SJCRH30 (cell line): ENCODE measurements around the gene LEFTY2. TPM values are rescaled to one million over a fixed set of nuclear protein-coding genes. Genes with fewer than 3 reads are reported as not detected.
A peak's percentile ranks its signal among the peaks of the same experiment; 100 is the strongest.
"Not testable (repeated sequence)": the region's sequence is repeated elsewhere in the genome, so short reads cannot be mapped to it uniquely, and the experiment has no call there.

Experiments
- DNase-seq, 2 experiments: peaks; one replicate each; pipeline ENCODE4 v3.0.0-alpha.2; 2015 to 2020
- H3K27ac ChIP-seq: fragments of 250-450 bp; sonication (Bioruptor Pico); 2 replicates; pipeline ENCODE4 v1.5.1; 2020; ENCODE audit warnings: mild to moderate bottlenecking, moderate library complexity
- H3K27me3 ChIP-seq: fragments of 250-450 bp; sonication (Bioruptor Pico); 2 replicates; pipeline ENCODE4 v1.5.1; 2020; ENCODE audit warnings: mild to moderate bottlenecking, moderate library complexity
- H3K36me3 ChIP-seq: fragments of 250-450 bp; sonication (Bioruptor Pico); 2 replicates; pipeline ENCODE4 v1.5.1; 2020; ENCODE audit warnings: mild to moderate bottlenecking, moderate library complexity
- H3K4me1 ChIP-seq: fragments of 250-450 bp; sonication (Bioruptor Pico); 2 replicates; pipeline ENCODE4 v1.5.1; 2020; ENCODE audit warnings: mild to moderate bottlenecking, moderate library complexity
- H3K4me3 ChIP-seq: fragments of 250-450 bp; sonication (Bioruptor Pico); 2 replicates; pipeline ENCODE4 v1.5.1; 2020; ENCODE audit warnings: mild to moderate bottlenecking, moderate library complexity
- H3K9me3 ChIP-seq: fragments of 250-450 bp; sonication (Bioruptor Pico); replicated peaks from 2 replicates; pipeline ENCODE4 v1.5.1; 2020; ENCODE audit warnings: mild to moderate bottlenecking, moderate library complexity
- total RNA-seq: library from RNA; depleted of rRNA; stranded (reverse); fragments of >200 nt; shearing (Covaris generic); gene quantifications from 2 replicates; pipeline ENCODE4 v1.2.3, GENCODE V29; 2014

LEFTY2 gene
- total RNA-seq, 1 experiment from 2014 or later: 0.77 TPM

DNA sequence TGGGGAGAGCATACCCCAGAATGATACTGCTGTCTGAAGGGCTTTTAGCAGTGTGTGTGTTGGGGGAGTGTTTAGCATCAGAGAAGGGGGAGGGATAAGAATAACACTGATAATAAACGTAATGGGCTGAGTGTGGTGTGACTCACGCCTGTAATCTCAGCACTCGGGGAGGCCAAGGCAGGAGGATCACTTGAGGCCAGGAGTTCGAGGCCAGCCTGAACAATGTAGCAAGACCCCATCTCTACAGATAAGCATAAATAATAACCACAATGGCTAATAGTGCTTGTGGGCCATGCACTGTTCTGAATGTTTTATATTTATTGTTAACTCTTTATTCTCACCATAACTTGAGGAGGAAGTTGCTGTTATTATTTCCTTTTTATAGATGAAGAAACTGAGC, 2.6 kb upstream of the LEFTY2 start:
- Histone ChIP-seq H3K4me1 (peaks cover 2% of the 10 kb centered on the region; the same call in 1 of the 2 replicates), H3K27ac (no peak overlapping the region), H3K4me3 (no peak overlapping the region), H3K27me3 (no peaks in the 10 kb centered on the region), H3K36me3 (no peaks in the 10 kb centered on the region), H3K9me3 (no peaks in the 10 kb centered on the region)
- no peak for DNase-seq

DNA sequence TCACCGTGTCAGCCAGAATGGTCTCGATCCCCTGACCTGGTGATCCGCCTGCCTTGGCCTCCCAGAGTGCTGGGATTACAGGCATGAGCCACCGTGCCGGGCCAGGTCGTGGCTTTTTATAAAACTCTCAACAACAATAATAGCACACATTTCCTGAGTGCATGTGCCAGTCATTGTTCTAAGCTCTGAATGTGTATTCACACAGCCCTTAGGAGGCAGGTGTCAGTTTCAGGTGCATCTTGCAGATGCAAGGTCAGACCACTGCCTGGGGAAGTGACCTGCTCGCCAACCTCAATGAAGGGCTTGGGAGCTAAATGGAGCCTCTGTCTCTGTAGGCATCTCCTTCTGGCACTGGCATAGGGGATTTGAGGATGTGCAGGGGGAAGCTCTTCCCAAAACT, 1.6 kb upstream of the LEFTY2 start:
- no peaks in the 10 kb centered on the region for H3K9me3 ChIP-seq
- H3K27ac ChIP-seq: no peak overlapping the region
- no peaks in the 10 kb centered on the region for H3K36me3 ChIP-seq
- H3K4me1 ChIP-seq: peaks cover 2% of the 10 kb centered on the region; the same call in 1 of the 2 replicates
- no peaks in the 10 kb centered on the region for H3K27me3 ChIP-seq
- H3K4me3 ChIP-seq: no peak overlapping the region
- no peak for DNase-seq

DNA sequence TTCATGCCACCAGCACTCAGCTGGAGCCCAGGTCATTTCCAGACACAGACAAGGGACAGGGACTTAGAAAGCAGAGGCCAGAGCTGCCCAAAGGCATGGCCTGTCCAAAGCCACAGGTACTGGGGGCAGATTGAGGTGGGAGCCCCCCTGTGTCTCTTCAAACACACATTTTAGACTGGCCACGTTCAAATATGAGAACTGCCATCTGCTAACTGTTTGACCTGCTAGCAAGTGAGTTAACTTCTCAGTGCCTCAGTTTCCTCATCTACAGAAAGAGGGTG, 862 bp upstream of the LEFTY2 start:
- Histone ChIP-seq H3K27ac (no peak overlapping the region), H3K4me3 (no peak overlapping the region), H3K9me3 (no peaks in the 10 kb centered on the region), H3K27me3 (no peaks in the 10 kb centered on the region), H3K4me1 (peaks cover 2% of the 10 kb centered on the region; the same call in 1 of the 2 replicates), H3K36me3 (no peaks in the 10 kb centered on the region)
- DNase-seq: no peak

DNA sequence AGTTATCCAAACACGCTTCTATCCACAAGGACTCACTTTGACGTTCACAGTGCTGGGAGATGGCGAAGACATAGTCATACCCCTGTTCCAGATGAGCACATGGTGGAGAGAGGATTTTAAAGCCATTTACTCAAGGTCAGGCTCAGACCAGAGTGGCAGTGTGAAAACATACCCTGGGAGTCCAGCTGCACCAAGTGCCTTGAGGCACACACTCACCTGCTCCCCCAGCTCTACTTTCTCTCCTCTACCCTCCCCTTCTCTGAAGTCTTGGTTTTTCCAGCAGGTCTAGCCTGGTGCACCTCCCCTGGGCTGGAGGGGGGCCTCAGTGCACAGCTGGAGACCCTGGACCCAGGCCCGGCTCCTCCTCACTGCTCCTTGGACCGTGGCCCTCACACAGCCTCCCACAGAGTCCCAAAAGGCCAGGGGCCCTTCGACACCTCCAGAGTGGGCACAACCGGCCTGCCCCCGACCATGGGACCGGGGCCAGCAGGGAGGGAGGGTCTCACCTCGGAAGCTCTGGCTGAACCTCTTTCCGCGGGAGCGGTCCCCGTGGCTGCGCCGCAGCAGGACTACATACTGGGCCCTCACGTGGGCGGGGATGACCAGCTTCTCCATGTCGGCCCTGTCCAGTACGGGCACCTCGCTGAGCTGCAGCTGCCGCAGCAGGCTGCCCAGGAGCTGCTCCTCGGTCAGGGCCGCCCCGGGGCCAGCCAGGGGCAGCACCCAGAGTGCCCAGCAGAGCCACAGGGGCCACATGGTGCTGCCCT, 452 bp downstream of the LEFTY2 start:
- Histone ChIP-seq H3K9me3 (no peaks in the 10 kb centered on the region), H3K36me3 (no peaks in the 10 kb centered on the region), H3K4me3 (0 out of 2 replicates have a peak overlapping the region, but pooled peaks have one; percentile 7), H3K27me3 (no peaks in the 10 kb centered on the region), H3K4me1 (peaks cover 2% of the 10 kb centered on the region; the same call in 1 of the 2 replicates), H3K27ac (no peak overlapping the region)
- DNase-seq: peak in 1 of 2 experiments; percentile 20

DNA sequence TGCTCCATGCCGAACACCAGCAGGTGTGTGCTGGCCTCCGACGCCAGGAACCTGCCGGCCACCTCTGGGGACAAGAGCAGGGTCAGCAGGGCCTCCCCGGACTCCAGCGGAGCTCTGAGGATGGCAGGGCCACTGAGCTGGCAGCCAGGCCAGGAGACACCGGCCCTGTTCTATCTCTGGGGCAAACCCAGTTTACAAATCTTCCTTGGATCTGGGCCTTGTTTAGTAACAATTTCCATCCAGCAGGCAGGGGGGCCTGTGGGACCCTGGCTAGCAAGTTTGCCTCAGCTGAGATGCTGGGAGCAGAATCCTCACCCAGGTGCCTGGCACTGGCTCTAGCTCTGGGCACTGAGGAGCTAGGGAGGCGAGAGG, 1.1 kb downstream of the LEFTY2 start:
- not testable (repeated sequence) for DNase-seq, H3K36me3 ChIP-seq, H3K4me1 ChIP-seq, H3K9me3 ChIP-seq, H3K27me3 ChIP-seq, H3K4me3 ChIP-seq, H3K27ac ChIP-seq

DNA sequence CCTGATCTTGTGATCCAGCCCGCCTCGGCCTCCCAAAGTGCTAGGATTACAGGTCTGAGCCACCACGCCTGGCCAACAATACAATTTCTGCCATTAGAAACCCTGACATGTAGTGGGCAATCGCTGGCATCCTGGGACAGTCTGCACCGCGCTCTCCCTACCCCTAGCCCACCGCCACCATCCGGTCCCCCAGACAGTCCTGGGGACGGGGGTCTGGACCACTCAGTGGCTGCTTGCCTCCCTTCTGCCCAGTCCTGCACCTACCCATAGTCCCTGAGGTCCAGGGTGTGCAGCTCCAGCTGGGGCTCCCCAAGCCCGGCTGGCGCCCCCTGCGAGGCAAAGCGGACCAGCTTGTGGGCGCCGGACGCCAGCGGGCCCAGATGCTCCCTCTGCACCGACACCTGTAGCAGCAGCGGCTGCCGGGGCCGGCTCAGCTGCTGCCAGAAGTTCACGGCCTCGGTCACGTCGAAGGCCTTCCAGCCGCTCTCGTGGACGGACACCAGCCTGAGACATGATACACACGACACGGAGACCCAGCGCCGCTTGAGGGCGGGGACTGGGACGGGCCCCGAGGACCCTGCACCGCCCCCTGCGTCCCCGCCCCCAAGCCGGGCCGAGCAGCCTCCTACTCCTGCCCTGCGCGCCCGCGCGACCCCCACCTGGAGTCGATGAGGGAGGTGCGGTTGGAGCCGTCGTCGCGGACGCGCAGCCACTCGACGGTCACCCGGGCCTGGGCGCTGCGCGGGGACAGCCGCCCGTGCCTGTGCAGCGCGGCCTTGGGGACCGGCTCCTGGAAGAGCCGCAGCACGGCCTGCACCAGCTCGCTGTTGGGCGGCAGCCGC, 1.7 kb downstream of the LEFTY2 start:
- H3K27me3 ChIP-seq, H3K4me1 ChIP-seq, H3K27ac ChIP-seq, H3K4me3 ChIP-seq, DNase-seq, H3K9me3 ChIP-seq, H3K36me3 ChIP-seq: not testable (repeated sequence)

DNA sequence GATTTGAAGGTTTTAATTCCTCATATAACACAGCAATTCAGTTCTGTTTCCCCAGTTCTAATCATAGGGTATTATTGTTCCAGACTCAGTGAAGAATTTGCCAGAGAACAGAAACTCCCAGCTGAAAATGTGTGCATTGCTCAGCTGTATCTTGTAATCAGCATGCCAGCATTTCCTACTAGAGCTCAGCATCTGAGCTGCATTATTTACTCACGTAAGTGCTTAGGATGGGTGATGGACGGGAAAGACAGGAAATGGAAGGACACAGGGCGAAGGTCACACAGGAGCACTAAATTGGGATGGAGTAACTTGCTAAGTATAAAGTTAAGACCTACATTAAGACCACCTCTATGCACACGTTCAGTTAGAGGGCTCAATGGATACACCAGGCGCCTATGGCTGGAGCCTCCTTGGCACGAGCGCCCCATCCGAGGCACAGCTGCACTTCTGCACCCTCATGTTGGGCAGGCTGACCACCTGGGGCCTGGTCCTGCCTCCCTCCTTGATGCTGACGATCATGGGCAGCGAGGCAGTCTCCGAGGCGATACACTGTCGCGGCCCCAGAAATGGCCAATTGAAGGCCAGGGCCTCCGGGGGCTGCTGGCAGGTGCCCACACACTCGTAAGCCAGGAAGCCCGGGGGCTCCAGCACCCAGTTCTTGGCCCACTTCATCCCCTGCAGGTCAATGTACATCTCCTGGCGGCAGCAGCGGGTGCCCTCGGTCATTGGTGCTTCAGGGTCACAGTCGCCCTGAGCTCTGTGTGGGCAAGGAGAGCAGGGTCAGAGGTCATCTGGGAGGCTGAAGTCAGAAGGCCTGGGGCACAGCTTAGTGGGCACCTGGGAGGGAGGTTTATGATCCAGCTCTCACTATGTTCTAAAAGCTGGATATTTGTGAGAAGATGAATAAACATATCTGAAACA, 3.7 kb downstream of the LEFTY2 start:
- Histone ChIP-seq H3K4me3 (no peak overlapping the region), H3K9me3 (no peaks in the 10 kb centered on the region), H3K27ac (no peak overlapping the region), H3K27me3 (no peaks in the 10 kb centered on the region), H3K36me3 (no peaks in the 10 kb centered on the region), H3K4me1 (peaks cover 2% of the 10 kb centered on the region; the same call in 1 of the 2 replicates)
- DNase-seq: no peak

DNA sequence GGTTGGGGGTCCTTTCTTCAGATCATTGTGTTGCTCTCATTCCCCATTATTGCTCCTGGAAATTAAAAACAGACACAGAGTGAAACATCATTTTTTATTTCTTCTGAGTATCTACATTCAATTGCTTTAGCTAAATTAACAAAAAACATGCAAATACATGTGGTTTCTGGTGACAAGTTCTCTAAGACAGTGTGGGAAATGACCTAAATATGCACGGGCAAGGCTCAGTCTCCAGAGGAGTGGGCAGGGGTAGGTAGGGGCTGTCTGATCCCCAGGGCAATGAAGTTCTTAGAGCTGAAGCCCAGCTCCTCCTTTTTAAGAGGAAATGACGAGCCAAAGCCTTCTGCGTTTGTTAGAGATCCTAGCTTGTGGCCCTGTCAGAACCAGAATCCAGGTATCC, 4.5 kb downstream of the LEFTY2 start:
- H3K4me1 ChIP-seq: peaks cover 2% of the 10 kb centered on the region; the same call in 1 of the 2 replicates
- DNase-seq: no peak
- H3K27ac ChIP-seq: no peak overlapping the region

DNA sequence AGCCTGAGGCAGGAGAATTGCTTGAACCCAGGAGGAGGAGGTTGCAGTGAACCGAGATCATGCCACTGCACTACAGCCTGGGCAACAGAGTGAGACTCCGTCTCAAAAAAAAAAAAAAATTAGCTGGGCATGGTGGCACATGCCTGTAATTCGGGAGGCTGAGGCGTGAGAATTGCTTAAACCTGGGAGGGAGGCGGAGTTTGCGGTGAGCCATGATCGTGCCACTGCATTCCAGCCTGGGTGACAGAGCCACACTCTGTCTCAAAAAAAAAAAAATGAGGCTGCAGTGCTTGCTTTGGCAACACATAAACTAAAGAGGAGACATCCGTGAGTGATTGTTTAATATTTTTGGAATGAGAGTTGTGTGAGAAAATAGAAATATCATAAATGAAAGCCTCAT, 4.9 kb downstream of the LEFTY2 start:
- H3K27ac ChIP-seq, H3K4me3 ChIP-seq, H3K27me3 ChIP-seq, H3K36me3 ChIP-seq, H3K9me3 ChIP-seq, DNase-seq, H3K4me1 ChIP-seq: not testable (repeated sequence)

More for the DNA sequence above, 4.5 kb downstream of the LEFTY2 start:
- no peaks in the 10 kb centered on the region for H3K36me3 ChIP-seq
- no peaks in the 10 kb centered on the region for H3K9me3 ChIP-seq
- H3K27me3 ChIP-seq: no peaks in the 10 kb centered on the region
- no peak overlapping the region for H3K4me3 ChIP-seq

DNA sequence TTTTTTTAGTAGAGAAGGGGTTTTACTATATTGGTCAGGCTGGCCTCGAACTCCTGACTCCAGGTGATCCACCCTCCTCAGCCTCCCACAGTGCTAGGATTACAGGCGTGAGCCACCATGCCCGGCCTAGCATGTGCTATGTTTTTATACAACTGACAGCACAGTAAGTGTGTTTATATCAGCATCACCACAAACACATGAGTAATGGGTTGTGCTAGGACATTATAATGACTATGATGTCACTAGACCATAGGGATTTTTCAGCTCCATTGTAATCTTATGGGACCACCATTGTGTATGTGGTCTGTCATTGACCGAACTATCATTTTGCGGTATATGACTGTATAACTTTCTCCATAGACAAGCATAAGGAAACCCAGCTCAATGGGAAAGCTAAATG, 6.3 kb downstream of the LEFTY2 start:
- H3K4me3 ChIP-seq: no peak overlapping the region
- H3K27ac ChIP-seq: no peak overlapping the region
- no peaks in the 10 kb centered on the region for H3K36me3 ChIP-seq
- no peaks in the 10 kb centered on the region for H3K9me3 ChIP-seq
- no peak for DNase-seq
- H3K4me1 ChIP-seq: no peaks in the 10 kb centered on the region
- H3K27me3 ChIP-seq: no peaks in the 10 kb centered on the region

DNA sequence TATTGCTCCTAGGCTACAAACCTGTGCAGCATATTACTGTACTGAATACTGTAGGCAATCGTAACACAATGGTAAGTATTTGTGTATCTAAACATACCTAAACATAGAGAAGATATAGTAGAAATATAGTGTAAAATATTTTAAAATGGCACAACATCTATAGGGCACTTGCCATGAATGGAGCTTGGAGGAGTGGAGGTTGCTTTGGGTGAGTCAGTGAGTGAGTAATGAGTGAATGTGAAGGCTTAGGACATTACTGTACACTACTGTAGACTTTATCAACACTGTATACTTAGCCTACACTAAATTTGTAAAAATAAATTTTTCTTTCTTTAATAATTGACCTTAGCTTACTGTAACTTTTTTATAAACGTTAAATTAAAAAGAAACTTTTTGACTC, 7.9 kb downstream of the LEFTY2 start:
- Histone ChIP-seq H3K36me3 (no peaks in the 10 kb centered on the region), H3K4me1 (no peaks in the 10 kb centered on the region), H3K4me3 (no peak overlapping the region), H3K9me3 (no peaks in the 10 kb centered on the region), H3K27ac (no peak overlapping the region), H3K27me3 (no peaks in the 10 kb centered on the region)
- no peak for DNase-seq

DNA sequence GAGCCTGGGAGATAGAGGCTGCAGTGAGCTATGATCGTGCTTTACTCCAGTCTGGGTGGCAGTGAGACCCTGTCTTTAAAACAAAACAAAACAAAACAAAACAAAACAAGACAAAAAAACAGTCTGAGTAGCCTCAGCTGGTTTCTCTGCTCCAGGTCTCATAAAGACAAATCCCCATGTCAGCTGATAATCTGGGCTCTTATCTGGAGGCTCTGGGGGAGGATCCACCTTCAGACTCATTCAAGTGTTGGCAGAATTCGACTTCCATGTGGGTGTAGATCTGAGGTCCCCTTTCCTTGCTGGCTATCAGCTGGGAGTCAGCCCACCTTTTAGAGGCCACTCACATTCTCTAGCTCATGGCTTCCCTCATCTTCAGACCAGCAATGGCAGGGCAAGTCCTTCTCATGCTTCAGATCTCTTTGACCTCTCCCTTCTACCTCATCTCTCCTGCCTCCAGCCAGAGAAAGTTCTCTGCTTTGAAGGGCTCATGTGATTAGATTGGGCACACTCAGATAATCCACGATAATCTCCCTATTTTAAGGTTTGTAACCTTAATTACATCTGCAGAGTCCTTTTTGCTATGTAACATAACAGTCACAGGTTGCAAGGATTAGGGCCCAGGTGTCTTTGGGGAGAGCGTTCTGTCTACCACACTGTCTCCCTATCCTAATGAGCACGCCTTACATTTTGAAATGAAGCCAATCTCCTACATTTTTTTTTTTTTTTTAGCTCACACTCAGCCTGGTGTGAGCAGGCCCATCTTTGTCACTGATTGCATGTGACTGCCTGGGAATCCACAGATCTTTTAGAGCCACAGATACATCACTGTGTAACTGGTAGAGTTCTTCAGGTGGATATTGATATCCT, 9.5 kb downstream of the LEFTY2 start:
- H3K4me1 ChIP-seq: no peaks in the 10 kb centered on the region
- H3K4me3 ChIP-seq: no peak overlapping the region
- H3K27ac ChIP-seq: no peak overlapping the region
- H3K9me3 ChIP-seq: no peaks in the 10 kb centered on the region
- H3K27me3 ChIP-seq: no peaks in the 10 kb centered on the region
- no peak for DNase-seq
- H3K36me3 ChIP-seq: no peaks in the 10 kb centered on the region

DNA sequence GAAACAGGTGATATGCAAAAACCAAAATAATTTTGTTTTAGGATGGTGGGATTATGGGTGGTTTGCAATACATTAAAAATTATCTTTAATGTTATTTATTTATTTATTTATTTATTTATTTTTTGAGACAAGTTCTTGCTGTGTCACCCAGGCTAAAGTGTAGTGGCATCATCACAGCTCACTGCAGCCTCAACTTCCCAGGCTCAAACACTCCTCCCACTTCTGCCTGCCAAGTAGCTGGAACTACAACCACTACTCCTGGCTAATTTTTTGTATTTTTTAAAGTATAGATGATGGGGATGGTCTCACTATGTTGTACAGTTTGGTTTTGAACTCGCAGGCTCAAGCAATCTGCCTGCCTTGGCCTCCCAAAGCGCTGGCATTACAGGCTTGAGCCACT, 10.5 kb downstream of the LEFTY2 start:
- Histone ChIP-seq H3K36me3 (no peaks in the 10 kb centered on the region), H3K4me3 (no peak overlapping the region), H3K9me3 (no peaks in the 10 kb centered on the region), H3K27ac (no peak overlapping the region), H3K4me1 (no peaks in the 10 kb centered on the region), H3K27me3 (no peaks in the 10 kb centered on the region)
- no peak for DNase-seq

DNA sequence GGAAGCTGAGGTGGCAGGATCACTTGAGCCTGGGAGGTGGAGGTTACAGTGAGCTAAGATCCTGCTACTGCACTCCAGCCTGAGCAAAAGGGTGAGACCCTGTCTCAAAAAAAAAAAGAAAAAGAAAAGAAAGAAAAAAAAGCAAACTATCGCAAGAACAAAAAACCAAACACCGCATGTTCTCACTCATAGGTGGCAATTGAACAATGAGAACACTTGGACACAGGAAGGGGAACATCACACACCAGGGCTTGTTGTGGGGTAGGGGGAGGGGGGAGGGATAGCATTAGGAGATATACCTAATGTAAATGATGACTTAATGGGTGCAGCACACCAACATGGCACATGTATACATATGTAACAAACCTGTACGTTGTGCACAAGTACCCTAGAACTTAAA, 11.6 kb downstream of the LEFTY2 start:
- H3K27me3 ChIP-seq, DNase-seq, H3K36me3 ChIP-seq, H3K9me3 ChIP-seq, H3K4me3 ChIP-seq, H3K4me1 ChIP-seq, H3K27ac ChIP-seq: not testable (repeated sequence)
